Testis (tissue), 5 donors: ENCODE results near the gene ZMAT5. TPM values are rescaled to one million over a fixed set of nuclear protein-coding genes. Genes with fewer than 3 reads are reported as not detected.

ENCODE experiments used
- DNase-seq: peaks from one replicate; pipeline ENCODE4 v3.0.0-alpha.2; 2019
- H3K27ac ChIP-seq, 2 donors: fragments of 200-600 bp; sonication (generic); one replicate each; pipeline ENCODE4 v1.5.1; 2019
- H3K27me3 ChIP-seq: fragments of 200-600 bp; sonication (generic); one replicate; pipeline ENCODE4 v1.5.1; 2019
- H3K36me3 ChIP-seq: fragments of 200-600 bp; sonication (generic); one replicate; pipeline ENCODE4 v1.5.1; 2017; ENCODE audit warnings: low read depth; ENCODE audit errors: missing control alignments
- H3K4me1 ChIP-seq: fragments of 200-600 bp; sonication (generic); one replicate; pipeline ENCODE4 v1.5.1; 2019
- H3K4me3 ChIP-seq, 2 donors: fragments of 200-600 bp; sonication (generic); one replicate each; pipeline ENCODE4 v1.5.1; 2017 to 2019
- H3K9me3 ChIP-seq: fragments of 200-600 bp; sonication (generic); one replicate; pipeline ENCODE4 v1.5.1; 2017
- POLR2A ChIP-seq: fragments of 450-650 bp; IDR thresholded peaks from one replicate; pipeline ENCODE4 v1.6.1; 2017; ENCODE audit warnings: antibody characterized with exemption, mild to moderate bottlenecking, moderate library complexity
- WGBS, 2 donors: methylation state at CpG; one replicate each; pipeline ENCODE4 v1.1.5; 2018; 5-methylcytosine and 5-hydroxymethylcytosine counted together
- intact Hi-C: fragments of 100-400 bp; cut with DNase I; formaldehyde crosslinking; loops from one replicate; pipeline ENCODE4 v1.15.1; 2023; ENCODE audit warnings: low total_unique reads
- long read RNA-seq, 2 donors: transcript quantifications; one replicate each; lab custom pipeline, GENCODE V29; 2026
- polyA plus RNA-seq: library from polyadenylated mRNA; stranded (reverse); fragments of 350-450 nt; fragmentation: Illumina TruSeq; extraction: RNeasy Lipid Tissue Mini Kit (QIAGEN cat#74804); gene quantifications from one replicate; pipeline ENCODE4 v1.2.3, GENCODE V29; 2014; ENCODE audit warnings: low read depth, low replicate concordance; ENCODE audit not compliant: insufficient read depth
- total RNA-seq, 2 donors: library from RNA; depleted of rRNA; stranded (reverse); fragments of >200 nt; gene quantifications; one replicate each; pipeline ENCODE4 v1.2.3, GENCODE V29; 2016
- TF ChIP-seq, protein P1 (sequence below), 3 experiments: fragments of 450-650 bp in 2 of 3; fragments of 200-600 bp in 1 of 3; sonication (generic) in 1 of 3; IDR thresholded peaks; one replicate each; pipeline ENCODE4 v1.5.1; 2016 to 2019; ENCODE audit warnings: antibody characterized with exemption in 3 of 3, mild to moderate bottlenecking in 2 of 3, moderate library complexity in 1 of 3

The ZMAT5 gene, protein sequence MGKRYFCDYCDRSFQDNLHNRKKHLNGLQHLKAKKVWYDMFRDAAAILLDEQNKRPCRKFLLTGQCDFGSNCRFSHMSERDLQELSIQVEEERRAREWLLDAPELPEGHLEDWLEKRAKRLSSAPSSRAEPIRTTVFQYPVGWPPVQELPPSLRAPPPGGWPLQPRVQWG
- total RNA-seq (10 to 100 TPM; 16.7 to 23.4 TPM), polyA plus RNA-seq (19.6 TPM)
- long read RNA-seq, donor 1, partial matches to known transcripts, result 0 of 16 reads
- long read RNA-seq, donor 1, other reads (novel, unspliced or antisense), result 12 of 16 reads
- long read RNA-seq, donor 2, partial matches to known transcripts, result 0 of 4 reads
- long read RNA-seq, donor 2, other reads (novel, unspliced or antisense), result 0 of 4 reads

DNA sequence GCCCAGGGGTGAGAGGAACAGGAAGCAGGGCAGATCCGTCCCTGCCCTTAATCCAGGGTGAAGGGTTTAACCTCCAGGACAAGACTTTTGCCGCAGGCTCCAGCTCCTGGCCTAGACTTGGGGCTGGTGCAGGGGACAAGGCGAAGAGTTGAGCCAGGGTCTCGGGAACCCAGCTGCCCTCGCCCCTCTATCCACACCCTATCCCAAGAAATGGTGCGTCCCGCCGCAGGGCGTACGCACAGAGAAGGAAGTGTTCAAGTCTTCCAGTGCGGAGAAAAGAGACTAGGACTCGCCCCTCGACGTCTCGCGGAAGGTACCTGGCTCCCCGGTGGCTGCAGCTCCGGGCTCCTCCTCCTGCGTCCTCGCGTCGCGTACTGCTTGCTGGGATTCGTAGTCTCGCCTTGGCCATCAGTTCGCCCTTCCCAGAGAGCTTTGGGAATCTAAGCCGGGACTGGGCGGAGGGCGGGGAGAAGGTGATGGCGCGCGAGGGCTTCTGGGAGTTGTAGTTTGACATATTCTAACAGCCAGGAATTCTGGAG lies at the start of gene ZMAT5:
Gene ZMAT5 (minus strand): TSS at position 376 of the 539 bp plus-strand sequence. CDS start 18,463 bp downstream, outside the sequence.
- no peaks in the 10 kb centered on the region for H3K27me3 ChIP-seq
- H3K27ac ChIP-seq, result peak within 1 kb of the TSS; percentile 83 to 88
- H3K9me3 ChIP-seq, result no peaks in the 10 kb centered on the region
- peaks cover 17% of the 10 kb centered on the region for H3K4me1 ChIP-seq
- intact Hi-C loops, result no loop called here
- peak within 1 kb of the TSS; percentile 89 to 91 for H3K4me3 ChIP-seq
- TF ChIP-seq, protein P1, sequence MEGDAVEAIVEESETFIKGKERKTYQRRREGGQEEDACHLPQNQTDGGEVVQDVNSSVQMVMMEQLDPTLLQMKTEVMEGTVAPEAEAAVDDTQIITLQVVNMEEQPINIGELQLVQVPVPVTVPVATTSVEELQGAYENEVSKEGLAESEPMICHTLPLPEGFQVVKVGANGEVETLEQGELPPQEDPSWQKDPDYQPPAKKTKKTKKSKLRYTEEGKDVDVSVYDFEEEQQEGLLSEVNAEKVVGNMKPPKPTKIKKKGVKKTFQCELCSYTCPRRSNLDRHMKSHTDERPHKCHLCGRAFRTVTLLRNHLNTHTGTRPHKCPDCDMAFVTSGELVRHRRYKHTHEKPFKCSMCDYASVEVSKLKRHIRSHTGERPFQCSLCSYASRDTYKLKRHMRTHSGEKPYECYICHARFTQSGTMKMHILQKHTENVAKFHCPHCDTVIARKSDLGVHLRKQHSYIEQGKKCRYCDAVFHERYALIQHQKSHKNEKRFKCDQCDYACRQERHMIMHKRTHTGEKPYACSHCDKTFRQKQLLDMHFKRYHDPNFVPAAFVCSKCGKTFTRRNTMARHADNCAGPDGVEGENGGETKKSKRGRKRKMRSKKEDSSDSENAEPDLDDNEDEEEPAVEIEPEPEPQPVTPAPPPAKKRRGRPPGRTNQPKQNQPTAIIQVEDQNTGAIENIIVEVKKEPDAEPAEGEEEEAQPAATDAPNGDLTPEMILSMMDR (IDR thresholded peaks at IDR 0.05), result no peak
- TF ChIP-seq POLR2A, result no peak
- H3K36me3 ChIP-seq, result no peaks in the 10 kb centered on the region
- peak; percentile 98 for DNase-seq
- 0% methylated on average over 12 to 32 of the region's 32 CpGs for whole genome bisulfite sequencing, 2 donors

DNA sequence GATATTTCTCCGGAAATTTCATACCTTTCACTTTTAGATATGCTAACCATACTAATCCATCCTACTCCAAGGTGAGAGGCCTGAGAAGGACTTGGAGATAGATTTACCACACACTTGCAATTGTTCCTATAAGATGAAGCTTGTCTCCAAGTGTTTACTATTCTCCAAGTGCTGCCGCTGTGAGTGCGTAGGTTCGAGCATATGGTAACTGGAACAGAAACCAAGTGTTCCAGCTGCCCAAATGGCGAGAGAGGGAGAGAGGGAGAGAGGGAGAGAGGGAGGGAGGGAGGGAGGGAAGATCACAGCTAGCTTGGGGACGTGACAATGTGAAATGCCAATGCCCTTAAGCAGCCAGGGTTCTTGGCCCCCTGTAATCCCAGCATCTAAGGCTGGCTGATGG lies 49.7 kb upstream of the ZMAT5 start:
- TF ChIP-seq, protein P1 (IDR thresholded peaks at IDR 0.05), result no peak
- no peak for TF ChIP-seq POLR2A
- Histone ChIP-seq H3K9me3 (no peaks in the 10 kb centered on the region), H3K4me1 (peaks cover 6% of the 10 kb centered on the region), H3K27me3 (no peaks in the 10 kb centered on the region), H3K36me3 (no peaks in the 10 kb centered on the region), H3K27ac (no peak overlapping the region), H3K4me3 (no peak overlapping the region)
- 78 to 82% methylated on average over 6 of the region's 6 CpGs for WGBS, 2 donors
- no peak for DNase-seq
- intact Hi-C loops, result no loop called here

DNA sequence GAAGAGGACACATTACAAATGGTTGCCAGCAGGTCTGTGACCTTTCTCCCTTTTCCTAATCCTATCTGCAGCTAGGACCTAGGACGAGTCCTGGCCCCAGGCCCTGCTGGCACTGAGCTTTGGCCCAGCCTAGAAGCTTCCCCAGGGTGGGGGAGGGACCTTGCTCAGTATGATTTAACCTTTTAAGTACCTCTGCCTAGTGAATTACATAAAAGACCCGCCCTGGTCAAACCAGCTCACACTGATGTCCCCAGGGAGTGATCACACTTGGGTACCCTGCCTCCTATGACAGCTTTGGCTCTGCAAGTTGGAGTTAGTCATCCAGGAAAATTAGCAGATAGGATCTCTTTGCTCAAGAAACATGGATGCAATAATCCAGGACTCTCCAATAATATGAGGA lies 49.3 kb upstream of the ZMAT5 start:
- intact Hi-C loops, result no loop called here

DNA sequence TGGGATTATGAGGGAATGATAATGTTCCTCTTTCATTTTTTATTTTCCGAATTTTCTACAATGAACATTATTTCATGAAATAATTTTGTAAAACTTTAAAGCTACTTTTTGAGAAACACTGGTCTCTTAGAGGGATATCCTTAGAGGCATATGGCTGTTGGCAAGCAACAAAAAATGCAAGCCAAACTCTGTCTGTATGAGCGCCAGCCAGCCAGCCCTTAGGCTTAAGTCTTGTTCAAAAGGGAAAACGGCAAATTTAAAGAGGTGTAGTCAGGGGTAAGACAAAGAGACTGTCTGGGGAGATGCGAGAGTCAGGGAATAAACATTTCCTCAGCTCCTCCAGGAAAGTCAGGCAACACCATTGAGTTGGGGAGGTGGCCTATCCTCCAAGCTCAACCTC lies 48.8 kb upstream of the ZMAT5 start:
- Histone ChIP-seq H3K27me3 (no peaks in the 10 kb centered on the region), H3K9me3 (no peaks in the 10 kb centered on the region), H3K4me3 (no peak overlapping the region), H3K27ac (no peak overlapping the region), H3K36me3 (no peaks in the 10 kb centered on the region), H3K4me1 (peaks cover 6% of the 10 kb centered on the region)
- 69 to 79% methylated on average over 4 of the region's 4 CpGs for WGBS, 2 donors
- no peak for DNase-seq
- intact Hi-C loops, result no loop called here
- TF ChIP-seq POLR2A, result no peak
- TF ChIP-seq, protein P1 (IDR thresholded peaks at IDR 0.05), result no peak

More for the DNA sequence above, 49.3 kb upstream of the ZMAT5 start:
- H3K27me3 ChIP-seq, result no peaks in the 10 kb centered on the region
- no peak for DNase-seq
- 56 to 78% methylated on average over 2 of the region's 2 CpGs for WGBS, 2 donors
- peaks cover 6% of the 10 kb centered on the region for H3K4me1 ChIP-seq
- no peaks in the 10 kb centered on the region for H3K9me3 ChIP-seq
- TF ChIP-seq POLR2A, result no peak
- TF ChIP-seq, protein P1 (IDR thresholded peaks at IDR 0.05), result no peak
- H3K27ac ChIP-seq, result no peak overlapping the region
- H3K4me3 ChIP-seq, result no peak overlapping the region
- H3K36me3 ChIP-seq, result no peaks in the 10 kb centered on the region
